NCI-H510A treated with DMSO at 0.1 percent for 48 hours (cell line): Measurements from ENCODE around the gene TP53INP2.
"Not testable (repeated sequence)": the region's sequence is repeated elsewhere in the genome, so short reads cannot be mapped to it uniquely, and the experiment has no call there.

Experiments used
- DNase-seq: peaks from one replicate; lab custom pipeline; 2025; lab: John Stamatoyannopoulos, UW

Gene TP53INP2

GRCh38 chr20:34705397-34706301 is 1.5 kb downstream of the TP53INP2 start:
- no peak for DNase-seq

GRCh38 chr20:34706302-34706875 is 2.2 kb downstream of the TP53INP2 start:
- no peak for DNase-seq

GRCh38 chr20:34706912-34707784 is 3.0 kb downstream of the TP53INP2 start:
- no peak for DNase-seq

- peak; percentile 50 for DNase-seq
Observed at GRCh38 chr20:34708621-34709043, 4.5 kb downstream of the TP53INP2 start.

- peak; percentile 69 for DNase-seq
Observed at GRCh38 chr20:34709044-34709830, 5.1 kb downstream of the TP53INP2 start.

GRCh38 chr20:34709831-34710567 is 5.9 kb downstream of the TP53INP2 start:
- peak; percentile 60 for DNase-seq

GRCh38 chr20:34710568-34710839 is 6.4 kb downstream of the TP53INP2 start:
- DNase-seq = no peak

- no peak for DNase-seq
Observed at GRCh38 chr20:34710861-34711574, 6.9 kb downstream of the TP53INP2 start.

GRCh38 chr20:34711813-34712430 is 7.8 kb downstream of the TP53INP2 start:
- no peak for DNase-seq

GRCh38 chr20:34712525-34713192 is 8.5 kb downstream of the TP53INP2 start:
- no peak for DNase-seq

- DNase-seq = no peak
Observed at GRCh38 chr20:34713194-34713943, 9.2 kb downstream of the TP53INP2 start.

- not testable (repeated sequence) for DNase-seq
Observed at GRCh38 chr20:34713944-34714515, 9.9 kb downstream of the TP53INP2 start.

GRCh38 chr20:34715384-34715783 is 11.2 kb downstream of the TP53INP2 start:
- DNase-seq = no peak

GRCh38 chr20:34716921-34717229 is 12.7 kb downstream of the TP53INP2 start:
- DNase-seq = no peak

- no peak for DNase-seq
Observed at GRCh38 chr20:34717230-34718095, 13.3 kb downstream of the TP53INP2 start.

- not testable (repeated sequence) for DNase-seq
Observed at GRCh38 chr20:34719242-34720017, 15.3 kb downstream of the TP53INP2 start.

GRCh38 chr20:34720266-34720665 is 16.1 kb downstream of the TP53INP2 start:
- DNase-seq = no peak
